A549 (cell line): ENCODE data around the gene DHX35. TPM values are rescaled to one million over a fixed set of nuclear protein-coding genes. Genes with fewer than 3 reads are reported as not detected.

Experiments used
- ATAC-seq, 2 experiments: fragments of 200-7000 bp in 1 of 2; fragments of >200 bp in 1 of 2; cut with Nextera tagmentation in 1 of 2; cut with Tn5 transposase in 1 of 2; 3 replicates each; pipeline versions ENCODE4 v1.8.0 to v1.9.1; 2018 to 2020; ENCODE audit warnings: mild to moderate bottlenecking in 1 of 2, moderate library complexity in 1 of 2
- CTCF ChIA-PET: fragments of 300-600 bp; sonication (Branson Sonifier 250); formaldehyde crosslinking; extraction: SDS; loops from one replicate; lab custom pipeline; 2021; ENCODE audit warnings: antibody characterized with exemption, inconsistent platforms; lab: Yijun Ruan, JAX
- POLR2A ChIA-PET: fragments of 350-600 bp; formaldehyde crosslinking; extraction: SDS; loops from one replicate; lab custom pipeline; 2021; ENCODE audit warnings: antibody characterized with exemption, inconsistent platforms; lab: Yijun Ruan, JAX
- DNase-seq, 2 experiments: peaks; one replicate each; pipeline versions ENCODE4 v3.0.0 to v3.0.0-alpha.2; 2011 to 2016; ENCODE audit warnings: low read depth in 1 of 2, low spot score in 1 of 2
- FAIRE-seq: peaks from 2 replicates; lab custom pipeline; 2011; peaks lifted over from hg19 to GRCh38; lab: Jason Lieb, UNC
- H3K27ac ChIP-seq, 2 experiments: fragments of >200 bp; sonication (Bioruptor Twin); formaldehyde crosslinking; 3 replicates each; pipeline ENCODE4 v1.5.1; 2016 to 2017
- H3K4me1 ChIP-seq: fragments of >200 bp; sonication (Bioruptor Twin); formaldehyde crosslinking; 3 replicates; pipeline ENCODE4 v1.6.1; 2016
- H3K4me2 ChIP-seq: fragments of >200 bp; sonication (Bioruptor Twin); formaldehyde crosslinking; 3 replicates; pipeline ENCODE4 v1.6.1; 2016
- H3K4me3 ChIP-seq: fragments of >200 bp; sonication (Bioruptor Twin); formaldehyde crosslinking; 3 replicates; pipeline ENCODE4 v1.5.1; 2016
- H3K9me3 ChIP-seq: fragments of >200 bp; sonication (Bioruptor Twin); formaldehyde crosslinking; 3 replicates; pipeline ENCODE4 v1.6.1; 2016
- CHD2 ChIP-seq: fragments of 150-350 bp; IDR thresholded peaks from 2 replicates; pipeline ENCODE4 v1.6.1; 2014; ENCODE audit warnings: low read length; ENCODE audit not compliant: partially characterized antibody
- E2F6 ChIP-seq: IDR thresholded peaks from 2 replicates; pipeline ENCODE4 v1.6.1; 2012; ENCODE audit warnings: low read depth, borderline replicate concordance
- EHF ChIP-seq: fragments of 250-450 bp; sonication (Bioruptor Pico); IDR thresholded peaks from 2 replicates; pipeline ENCODE4 v1.5.0; 2020; ENCODE audit warnings: mild to moderate bottlenecking
- EP300 ChIP-seq, 2 experiments: fragments of >200 bp; sonication (Bioruptor Twin); formaldehyde crosslinking; IDR thresholded peaks; 2 replicates in 1 of 2; 3 replicates in 1 of 2; pipeline ENCODE4 v1.6.1; 2016 to 2017
- GATA3 ChIP-seq: IDR thresholded peaks from 2 replicates; pipeline ENCODE4 v1.6.1; 2012; ENCODE audit warnings: borderline replicate concordance
- KDM1A ChIP-seq: fragments of 200-600 bp; sonication (generic); IDR thresholded peaks from 2 replicates; pipeline ENCODE4 v1.6.1; 2016; ENCODE audit warnings: low read depth, mild to moderate bottlenecking
- MAZ ChIP-seq: fragments of 150-350 bp; IDR thresholded peaks from 2 replicates; pipeline ENCODE4 v1.6.1; 2014; ENCODE audit warnings: antibody characterized with exemption, low read depth, low read length, borderline replicate concordance
- NFE2L2 ChIP-seq: fragments of 150-350 bp; conservative IDR thresholded peaks from 2 replicates; pipeline ENCODE4 v1.6.1; 2014; ENCODE audit warnings: low read length
- PBX3 ChIP-seq: IDR thresholded peaks from 2 replicates; pipeline ENCODE4 v1.6.1; 2012
- RAD21 ChIP-seq, 2 experiments: fragments of >200 bp in 1 of 2; sonication (Bioruptor Twin) in 1 of 2; formaldehyde crosslinking in 1 of 2; IDR thresholded peaks in 1 of 2; conservative IDR thresholded peaks in 1 of 2; 2 replicates in 1 of 2; 3 replicates in 1 of 2; pipeline ENCODE4 v1.6.1; 2012 to 2018; ENCODE audit warnings: inconsistent platforms in 1 of 2
- RARB ChIP-seq: fragments of 250-450 bp; sonication (Bioruptor Pico); IDR thresholded peaks from 2 replicates; pipeline ENCODE4 v1.8.0; 2021; ENCODE audit warnings: mild to moderate bottlenecking, moderate library complexity
- RCOR1 ChIP-seq: fragments of 150-350 bp; IDR thresholded peaks from 2 replicates; pipeline ENCODE4 v1.6.1; 2014; ENCODE audit warnings: antibody characterized with exemption, low read length, low read depth
- RFX5 ChIP-seq: fragments of 450-650 bp; IDR thresholded peaks from 2 replicates; pipeline ENCODE4 v1.7.1; 2014; ENCODE audit warnings: antibody characterized with exemption, mild to moderate bottlenecking, moderate library complexity
- SMC3 ChIP-seq: fragments of >200 bp; sonication (Bioruptor Twin); formaldehyde crosslinking; IDR thresholded peaks from 3 replicates; pipeline ENCODE4 v1.6.1; 2018; ENCODE audit warnings: inconsistent platforms
- SREBF2 ChIP-seq: fragments of 450-650 bp; IDR thresholded peaks from 2 replicates; pipeline ENCODE4 v1.6.1; 2014; ENCODE audit warnings: mild to moderate bottlenecking, moderate library complexity
- TFCP2L1 ChIP-seq: fragments of 250-450 bp; sonication (Bioruptor Pico); IDR thresholded peaks from 2 replicates; pipeline ENCODE4 v1.5.0; 2021; ENCODE audit warnings: mild to moderate bottlenecking
- TP53 ChIP-seq: fragments of 250-450 bp; sonication (Bioruptor Pico); IDR thresholded peaks from 2 replicates; pipeline ENCODE4 v1.5.0; 2021; ENCODE audit warnings: mild to moderate bottlenecking, moderate library complexity
- ZC3H11A ChIP-seq: fragments of 450-650 bp; IDR thresholded peaks from 2 replicates; pipeline ENCODE4 v1.6.1; 2014; ENCODE audit warnings: antibody characterized with exemption, mild to moderate bottlenecking
- WGBS: methylation state at CpG from one replicate; pipeline ENCODE4 v1.1.6; 2017; ENCODE audit errors: missing lambda C conversion rate; 5-methylcytosine and 5-hydroxymethylcytosine counted together
- polyA plus RNA-seq, 4 experiments: library from polyadenylated mRNA; depleted of rRNA in 3 of 4; stranded (reverse); fragments of >200 nt; fragmentation: RNase III in 1 of 4; extraction: RNeasy Plus Mini Kit Qiagen cat#74134 plus additional on column Dnase treatment in 1 of 4; gene quantifications; 2 replicates in 3 of 4; 3 replicates in 1 of 4; pipeline ENCODE4 v1.2.3, GENCODE V29; 2011 to 2017
- TF ChIP-seq, protein P1 (sequence below): fragments of 250-450 bp; sonication (Bioruptor Pico); IDR thresholded peaks from 2 replicates; pipeline ENCODE4 v1.5.0; 2021; ENCODE audit warnings: mild to moderate bottlenecking, moderate library complexity, borderline replicate concordance
- TF ChIP-seq, protein P2 (sequence below): fragments of >200 bp; sonication (Bioruptor Twin); formaldehyde crosslinking; IDR thresholded peaks from 3 replicates; pipeline ENCODE4 v1.6.1; 2016
- TF ChIP-seq, protein P3 (sequence below): fragments of 250-450 bp; sonication (Bioruptor Pico); IDR thresholded peaks from 2 replicates; pipeline ENCODE4 v1.5.0; 2020; ENCODE audit warnings: low read depth, mild to moderate bottlenecking, moderate library complexity
- TF ChIP-seq, protein P4 (sequence below): fragments of 450-650 bp; IDR thresholded peaks from 2 replicates; pipeline ENCODE4 v1.6.1; 2014; ENCODE audit warnings: antibody characterized with exemption

DHX35 gene
- polyA plus RNA-seq, 2 of the 4 experiments (the other 2 are of a cell fraction): 7.7 to 13.8 TPM

DNA sequence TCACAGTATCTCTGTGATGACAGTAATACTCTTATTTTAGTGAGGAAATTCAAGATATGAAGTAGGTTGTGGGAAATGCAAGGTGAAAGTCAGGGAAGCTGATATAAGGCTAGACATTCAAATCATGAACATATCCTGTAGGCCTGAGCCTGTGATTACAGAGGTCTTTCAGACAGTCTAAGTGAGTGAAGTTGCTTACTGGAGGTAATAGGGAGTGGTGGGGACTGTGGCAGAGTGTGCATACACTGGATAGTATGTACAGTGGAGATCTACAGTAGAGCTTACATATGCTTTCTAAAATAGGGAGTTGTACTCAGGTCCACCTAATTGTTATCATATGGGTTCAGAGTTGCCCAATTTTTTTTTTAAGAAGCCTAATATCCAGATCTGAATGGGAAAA, 3.1 kb downstream of the DHX35 start (continued):
- TF ChIP-seq, protein P1, sequence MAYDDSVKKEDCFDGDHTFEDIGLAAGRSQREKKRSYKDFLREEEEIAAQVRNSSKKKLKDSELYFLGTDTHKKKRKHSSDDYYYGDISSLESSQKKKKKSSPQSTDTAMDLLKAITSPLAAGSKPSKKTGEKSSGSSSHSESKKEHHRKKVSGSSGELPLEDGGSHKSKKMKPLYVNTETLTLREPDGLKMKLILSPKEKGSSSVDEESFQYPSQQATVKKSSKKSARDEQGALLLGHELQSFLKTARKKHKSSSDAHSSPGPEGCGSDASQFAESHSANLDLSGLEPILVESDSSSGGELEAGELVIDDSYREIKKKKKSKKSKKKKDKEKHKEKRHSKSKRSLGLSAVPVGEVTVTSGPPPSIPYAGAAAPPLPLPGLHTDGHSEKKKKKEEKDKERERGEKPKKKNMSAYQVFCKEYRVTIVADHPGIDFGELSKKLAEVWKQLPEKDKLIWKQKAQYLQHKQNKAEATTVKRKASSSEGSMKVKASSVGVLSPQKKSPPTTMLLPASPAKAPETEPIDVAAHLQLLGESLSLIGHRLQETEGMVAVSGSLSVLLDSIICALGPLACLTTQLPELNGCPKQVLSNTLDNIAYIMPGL (CRISPR knock-in tag): no peak
- TF ChIP-seq E2F6 (no peak), RAD21 (conservative IDR thresholded peaks at IDR 0.05 in 1 of 2, IDR thresholded peaks at IDR 0.05 in 1 of 2) (no peak), MAZ (no peak), KDM1A (no peak), TP53 (CRISPR knock-in tag) (no peak), RARB (CRISPR knock-in tag) (no peak), PBX3 (no peak)

DNA sequence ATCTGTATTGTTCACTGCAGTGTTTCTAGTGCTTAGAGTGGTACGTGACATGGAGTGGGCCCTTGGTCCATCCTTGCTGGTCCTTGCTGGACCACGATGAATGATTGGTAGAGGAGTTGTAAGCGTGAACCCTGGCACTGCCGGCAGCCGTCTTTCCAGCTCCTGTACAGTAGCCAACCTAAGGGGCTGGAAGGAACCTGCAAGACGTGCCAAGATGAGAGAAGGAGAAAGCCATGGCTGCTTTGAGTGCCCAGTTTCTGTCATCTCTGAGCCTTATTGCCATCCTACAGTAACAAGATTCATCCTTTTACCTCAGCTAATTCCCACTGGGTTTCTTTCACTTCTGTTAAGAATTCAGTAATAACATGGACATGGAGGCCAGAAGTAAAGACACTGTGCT, 5.9 kb downstream of the DHX35 start:
- no peak overlapping the region for H3K4me3 ChIP-seq
- no peak for ATAC-seq
- peaks cover 10% of the 10 kb centered on the region; the same call in 2 of the 3 replicates for H3K4me1 ChIP-seq
- no peak overlapping the region for H3K4me2 ChIP-seq
- no peaks in the 10 kb centered on the region for H3K9me3 ChIP-seq
- TF ChIP-seq RAD21 (conservative IDR thresholded peaks at IDR 0.05 in 1 of 2, IDR thresholded peaks at IDR 0.05 in 1 of 2): no peak
- TF ChIP-seq, protein P2, sequence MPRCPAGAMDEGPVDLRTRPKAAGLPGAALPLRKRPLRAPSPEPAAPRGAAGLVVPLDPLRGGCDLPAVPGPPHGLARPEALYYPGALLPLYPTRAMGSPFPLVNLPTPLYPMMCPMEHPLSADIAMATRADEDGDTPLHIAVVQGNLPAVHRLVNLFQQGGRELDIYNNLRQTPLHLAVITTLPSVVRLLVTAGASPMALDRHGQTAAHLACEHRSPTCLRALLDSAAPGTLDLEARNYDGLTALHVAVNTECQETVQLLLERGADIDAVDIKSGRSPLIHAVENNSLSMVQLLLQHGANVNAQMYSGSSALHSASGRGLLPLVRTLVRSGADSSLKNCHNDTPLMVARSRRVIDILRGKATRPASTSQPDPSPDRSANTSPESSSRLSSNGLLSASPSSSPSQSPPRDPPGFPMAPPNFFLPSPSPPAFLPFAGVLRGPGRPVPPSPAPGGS: no peak
- TF ChIP-seq EHF (CRISPR knock-in tag): no peak
- TF ChIP-seq, protein P3, sequence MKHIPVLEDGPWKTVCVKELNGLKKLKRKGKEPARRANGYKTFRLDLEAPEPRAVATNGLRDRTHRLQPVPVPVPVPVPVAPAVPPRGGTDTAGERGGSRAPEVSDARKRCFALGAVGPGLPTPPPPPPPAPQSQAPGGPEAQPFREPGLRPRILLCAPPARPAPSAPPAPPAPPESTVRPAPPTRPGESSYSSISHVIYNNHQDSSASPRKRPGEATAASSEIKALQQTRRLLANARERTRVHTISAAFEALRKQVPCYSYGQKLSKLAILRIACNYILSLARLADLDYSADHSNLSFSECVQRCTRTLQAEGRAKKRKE (CRISPR knock-in tag): no peak
- no peak for TF ChIP-seq SMC3
- no peak for TF ChIP-seq RFX5
- TF ChIP-seq NFE2L2: no peak
- no peak for TF ChIP-seq GATA3
- no peak for TF ChIP-seq CHD2
- no peak for TF ChIP-seq ZC3H11A
- TF ChIP-seq EP300 (IDR thresholded peaks at IDR 0.05): no peak
- TF ChIP-seq SREBF2: no peak
- TF ChIP-seq, protein P4, sequence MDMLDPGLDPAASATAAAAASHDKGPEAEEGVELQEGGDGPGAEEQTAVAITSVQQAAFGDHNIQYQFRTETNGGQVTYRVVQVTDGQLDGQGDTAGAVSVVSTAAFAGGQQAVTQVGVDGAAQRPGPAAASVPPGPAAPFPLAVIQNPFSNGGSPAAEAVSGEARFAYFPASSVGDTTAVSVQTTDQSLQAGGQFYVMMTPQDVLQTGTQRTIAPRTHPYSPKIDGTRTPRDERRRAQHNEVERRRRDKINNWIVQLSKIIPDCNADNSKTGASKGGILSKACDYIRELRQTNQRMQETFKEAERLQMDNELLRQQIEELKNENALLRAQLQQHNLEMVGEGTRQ: no peak
- TF ChIP-seq TFCP2L1 (CRISPR knock-in tag): no peak
- no peak for TF ChIP-seq RCOR1
- TF ChIP-seq, all 56 proteins: peak for 0
- FAIRE-seq (no peak), DNase-seq (no peak)
- WGBS: 97% methylated on average over 6 of the region's 6 CpGs
- H3K27ac ChIP-seq: no peak overlapping the region
- ChIA-PET CTCF (no interaction called here), POLR2A (no interaction called here)
